Retinal pigment epithelial cell (primary cell): ENCODE data around the gene TOB2.

Experiments
- DNase-seq: peaks from one replicate; pipeline ENCODE4 v3.0.0-alpha.2; 2010; ENCODE audit warnings: low read depth
- H3K4me3 ChIP-seq: 2 replicates; pipeline ENCODE4 v1.5.1; 2011; ENCODE audit warnings: mild to moderate bottlenecking, low read length, control low read depth, moderate library complexity
- TF ChIP-seq, protein P1 (sequence below): conservative IDR thresholded peaks from 2 replicates; pipeline ENCODE4 v1.5.1; 2011; ENCODE audit warnings: low read depth, low read length, control low read depth, inconsistent platforms

TOB2 gene

GRCh38 chr22:41482319-41482935, 35.8 kb upstream of the TOB2 start:
- TF ChIP-seq, protein P1, sequence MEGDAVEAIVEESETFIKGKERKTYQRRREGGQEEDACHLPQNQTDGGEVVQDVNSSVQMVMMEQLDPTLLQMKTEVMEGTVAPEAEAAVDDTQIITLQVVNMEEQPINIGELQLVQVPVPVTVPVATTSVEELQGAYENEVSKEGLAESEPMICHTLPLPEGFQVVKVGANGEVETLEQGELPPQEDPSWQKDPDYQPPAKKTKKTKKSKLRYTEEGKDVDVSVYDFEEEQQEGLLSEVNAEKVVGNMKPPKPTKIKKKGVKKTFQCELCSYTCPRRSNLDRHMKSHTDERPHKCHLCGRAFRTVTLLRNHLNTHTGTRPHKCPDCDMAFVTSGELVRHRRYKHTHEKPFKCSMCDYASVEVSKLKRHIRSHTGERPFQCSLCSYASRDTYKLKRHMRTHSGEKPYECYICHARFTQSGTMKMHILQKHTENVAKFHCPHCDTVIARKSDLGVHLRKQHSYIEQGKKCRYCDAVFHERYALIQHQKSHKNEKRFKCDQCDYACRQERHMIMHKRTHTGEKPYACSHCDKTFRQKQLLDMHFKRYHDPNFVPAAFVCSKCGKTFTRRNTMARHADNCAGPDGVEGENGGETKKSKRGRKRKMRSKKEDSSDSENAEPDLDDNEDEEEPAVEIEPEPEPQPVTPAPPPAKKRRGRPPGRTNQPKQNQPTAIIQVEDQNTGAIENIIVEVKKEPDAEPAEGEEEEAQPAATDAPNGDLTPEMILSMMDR, result no peak
- DNase-seq, result no peak
- no peak overlapping the region for H3K4me3 ChIP-seq

GRCh38 chr22:41481925-41482318, 35.3 kb upstream of the TOB2 start:
- H3K4me3 ChIP-seq, result no peak overlapping the region
- TF ChIP-seq, protein P1, result no peak
- DNase-seq, result no peak

DNA sequence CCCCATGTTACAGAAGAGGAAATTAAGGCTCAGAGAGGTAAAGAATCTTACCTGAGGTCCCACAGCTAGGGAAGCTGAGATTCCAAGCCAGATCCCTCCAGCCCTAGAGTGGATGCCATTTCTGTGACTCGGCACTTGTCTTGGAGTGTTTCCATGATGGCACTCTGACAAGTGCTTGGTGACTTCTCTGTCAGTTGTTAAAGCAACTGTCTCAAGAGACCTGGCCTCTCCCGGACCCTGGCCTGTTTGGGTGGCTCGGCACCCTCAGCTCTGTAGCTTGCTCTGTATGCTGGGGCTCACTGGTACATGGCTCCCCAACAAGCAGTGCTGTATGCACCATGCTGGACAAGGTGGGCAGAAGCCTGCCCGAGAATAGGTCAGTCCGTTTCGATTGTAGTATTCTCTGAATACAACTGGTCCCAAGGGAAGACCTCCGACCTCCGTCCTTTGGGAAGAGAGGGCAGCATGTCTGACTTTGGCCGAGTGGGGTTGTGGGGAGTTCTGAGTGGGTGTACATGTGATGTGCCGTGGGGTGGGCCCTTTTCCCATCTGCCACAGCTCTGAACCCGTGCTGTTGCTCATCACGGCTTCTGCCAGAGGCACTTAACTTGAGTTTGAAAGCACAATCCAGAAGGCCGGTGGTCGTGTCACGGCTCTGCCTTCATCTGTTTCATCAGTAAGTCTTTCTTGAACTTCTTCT, 34.7 kb upstream of the TOB2 start:
- TF ChIP-seq, protein P1, result no peak
- no peak overlapping the region for H3K4me3 ChIP-seq
- no peak for DNase-seq

DNA sequence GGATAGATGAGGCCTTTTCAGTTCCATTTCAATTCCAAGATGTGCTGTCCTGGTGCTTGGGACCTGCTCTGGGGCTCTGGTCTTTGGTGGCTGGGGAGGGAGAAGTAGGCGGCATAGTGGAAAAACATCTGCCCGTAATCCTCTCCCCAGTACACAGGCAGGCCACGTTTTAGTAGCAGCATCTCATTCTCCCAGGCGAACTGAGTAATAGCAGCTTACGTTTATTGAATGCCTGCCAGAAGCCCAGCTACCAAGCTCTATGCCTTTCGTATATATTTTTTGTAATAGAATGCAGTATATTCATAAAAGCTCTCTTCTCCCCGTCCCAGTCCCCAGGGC, 33.8 kb upstream of the TOB2 start:
- TF ChIP-seq, protein P1, result no peak
- DNase-seq, result peak; percentile 55

GRCh38 chr22:41479671-41480396, 33.2 kb upstream of the TOB2 start:
- no peak overlapping the region for H3K4me3 ChIP-seq
- TF ChIP-seq, protein P1, result no peak
- DNase-seq, result no peak

More for the DNA sequence above, 33.8 kb upstream of the TOB2 start:
- H3K4me3 ChIP-seq, result no peak overlapping the region

- no peak for DNase-seq
- no peak overlapping the region for H3K4me3 ChIP-seq
- TF ChIP-seq, protein P1, result no peak
Observed at GRCh38 chr22:41478891-41479521, 32.4 kb upstream of the TOB2 start.
